ENCODE measurements around the gene KCNJ6.

The KCNJ6 gene

DNA sequence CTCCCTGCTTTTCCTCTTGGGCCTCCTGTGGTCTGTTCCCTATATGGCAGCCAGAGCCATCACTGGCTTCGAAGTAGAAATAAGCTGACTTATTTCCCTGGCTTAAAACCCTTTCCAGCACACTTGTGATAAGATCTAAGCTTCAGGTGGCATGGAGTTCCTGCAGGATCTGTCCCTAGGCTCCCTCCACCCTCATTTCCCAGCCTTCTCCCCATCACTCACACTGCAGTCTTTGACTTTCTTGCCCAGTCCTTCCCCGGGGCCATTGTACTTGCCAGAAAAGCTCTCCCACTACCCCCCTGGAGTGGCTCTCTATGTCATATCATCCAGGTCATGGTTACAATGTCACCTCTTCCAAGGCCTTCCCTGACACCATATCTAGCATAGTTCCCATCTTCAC is 55.8 kb downstream of the KCNJ6 start:
- no peak overlapping the region for H3K9ac ChIP-seq (ENCODE audit: low read length)
- no peak overlapping the region for H3K4ac ChIP-seq (ENCODE audit: low read depth in 1 of 2, low read length in 2 of 2)
- no peak overlapping the region for H3K23ac ChIP-seq (ENCODE audit: low read length in 2 of 2)
- H2BK5ac ChIP-seq (ENCODE audit: low read depth, low read length, poor library complexity, severe bottlenecking) = no peak overlapping the region
- H2AK5ac ChIP-seq (ENCODE audit: low read length, severe bottlenecking) = peak overlapping the region; percentile 15
- no peak overlapping the region for H3K4me3 ChIP-seq (ENCODE audit: insufficient read depth in 1 of 2, low read depth in 1 of 2, low read length in 2 of 2)
- no peak overlapping the region for H2BK15ac ChIP-seq (ENCODE audit: low read depth, poor library complexity, severe bottlenecking)
- no peak overlapping the region for H3K4me2 ChIP-seq (ENCODE audit: low read length, poor library complexity, severe bottlenecking)
- WGBS = 100% methylated on average over 2 of the region's 2 CpGs
- H2BK120ac ChIP-seq (ENCODE audit: low read depth, low read length) = no peak overlapping the region
- no peaks in the 10 kb centered on the region for H3K36me3 ChIP-seq (ENCODE audit: control insufficient read depth in 1 of 2, insufficient read depth in 2 of 2, low read depth in 1 of 2, low read length in 2 of 2)
- H3K79me1 ChIP-seq (replicated peaks; ENCODE audit: low read length, poor library complexity, severe bottlenecking) = peaks cover 4% of the 10 kb centered on the region
- H2BK12ac ChIP-seq (ENCODE audit: low read length in 2 of 2) = peak overlapping the region in 1 of 2 experiments; percentile 45
- H3K4me1 ChIP-seq (ENCODE audit: control insufficient read depth, insufficient read depth, low read depth, low read length) = peaks cover 3% of the 10 kb centered on the region
- H3K27me3 ChIP-seq (ENCODE audit: control insufficient read depth in 1 of 2, insufficient read depth in 1 of 2, low read length in 2 of 2) = peaks cover 0 to 28% of the 10 kb centered on the region in 2 experiments
- peaks cover 7% of the 10 kb centered on the region for H3K9me3 ChIP-seq (ENCODE audit: control insufficient read depth, low read length)
- no peak overlapping the region for H3K27ac ChIP-seq (ENCODE audit: low read length, poor library complexity, severe bottlenecking)
- no peak overlapping the region for H2AFZ ChIP-seq (ENCODE audit: low read depth, low read length)
- no peak overlapping the region for H4K91ac ChIP-seq (ENCODE audit: low read length)
- H3K18ac ChIP-seq (ENCODE audit: low read depth in 1 of 2, low read length in 2 of 2) = peak overlapping the region in 1 of 2 experiments; percentile 10
- no peak overlapping the region for H3K14ac ChIP-seq (ENCODE audit: low read length in 2 of 2)
- DNase-seq = no peak
- H4K8ac ChIP-seq (ENCODE audit: low read length) = no peak overlapping the region

- Histone ChIP-seq H2BK15ac (ENCODE audit: low read depth, poor library complexity, severe bottlenecking) (no peak overlapping the region), H3K9me3 (ENCODE audit: control insufficient read depth, low read length) (peaks cover 4% of the 10 kb centered on the region), H3K27ac (ENCODE audit: low read length, poor library complexity, severe bottlenecking) (peak overlapping the region; percentile 86), H2AFZ (ENCODE audit: low read depth, low read length) (no peak overlapping the region), H3K4ac (ENCODE audit: low read depth in 1 of 2, low read length in 2 of 2) (peak overlapping the region; percentile 1 to 85), H3K18ac (ENCODE audit: low read depth in 1 of 2, low read length in 2 of 2) (peak overlapping the region; percentile 61 to 65), H3K79me1 (replicated peaks; ENCODE audit: low read length, poor library complexity, severe bottlenecking) (peaks cover 4% of the 10 kb centered on the region), H3K4me1 (ENCODE audit: control insufficient read depth, insufficient read depth, low read depth, low read length) (peaks cover 3% of the 10 kb centered on the region), H4K91ac (ENCODE audit: low read length) (peak overlapping the region; percentile 22), H3K14ac (ENCODE audit: low read length in 2 of 2) (peak overlapping the region in 1 of 2 experiments; percentile 11), H2BK5ac (ENCODE audit: low read depth, low read length, poor library complexity, severe bottlenecking) (peak overlapping the region; percentile 35), H3K4me3 (ENCODE audit: insufficient read depth in 1 of 2, low read depth in 1 of 2, low read length in 2 of 2) (no peak overlapping the region), H4K8ac (ENCODE audit: low read length) (peak overlapping the region; percentile 16), H2BK120ac (ENCODE audit: low read depth, low read length) (peak overlapping the region; percentile 50), H3K27me3 (ENCODE audit: control insufficient read depth in 1 of 2, insufficient read depth in 1 of 2, low read length in 2 of 2) (peaks cover 0 to 9% of the 10 kb centered on the region in 2 experiments), H2BK12ac (ENCODE audit: low read length in 2 of 2) (peak overlapping the region; percentile 6 to 91), H3K4me2 (ENCODE audit: low read length, poor library complexity, severe bottlenecking) (no peak overlapping the region), H2AK5ac (ENCODE audit: low read length, severe bottlenecking) (peak overlapping the region; percentile 55), H3K36me3 (ENCODE audit: control insufficient read depth in 1 of 2, insufficient read depth in 2 of 2, low read depth in 1 of 2, low read length in 2 of 2) (no peaks in the 10 kb centered on the region), H3K9ac (ENCODE audit: low read length) (peak overlapping the region; percentile 20), H3K23ac (ENCODE audit: low read length in 2 of 2) (no peak overlapping the region)
- peak; percentile 86 for DNase-seq
- WGBS = 7% methylated on average over 7 of the region's 8 CpGs
Measured at GRCh38 chr21:37855647-37856625, 60.3 kb downstream of the KCNJ6 start.

- DNase-seq = no peak
- no peak overlapping the region for H2AFZ ChIP-seq (ENCODE audit: low read depth, low read length)
- H3K4me1 ChIP-seq (ENCODE audit: control insufficient read depth, insufficient read depth, low read depth, low read length) = peaks cover 6% of the 10 kb centered on the region
- peak overlapping the region in 1 of 2 experiments; percentile 62 for H2BK12ac ChIP-seq (ENCODE audit: low read length in 2 of 2)
- H3K4me2 ChIP-seq (ENCODE audit: low read length, poor library complexity, severe bottlenecking) = no peak overlapping the region
- H2BK120ac ChIP-seq (ENCODE audit: low read depth, low read length) = peak overlapping the region; percentile 68
- peak overlapping the region; percentile 46 for H4K91ac ChIP-seq (ENCODE audit: low read length)
- H3K27me3 ChIP-seq (ENCODE audit: control insufficient read depth in 1 of 2, insufficient read depth in 1 of 2, low read length in 2 of 2) = peaks cover 0 to 9% of the 10 kb centered on the region in 2 experiments
- H3K18ac ChIP-seq (ENCODE audit: low read depth in 1 of 2, low read length in 2 of 2) = no peak overlapping the region
- H3K4ac ChIP-seq (ENCODE audit: low read depth in 1 of 2, low read length in 2 of 2) = no peak overlapping the region
- H3K27ac ChIP-seq (ENCODE audit: low read length, poor library complexity, severe bottlenecking) = peak overlapping the region; percentile 86
- no peak overlapping the region for H3K4me3 ChIP-seq (ENCODE audit: insufficient read depth in 1 of 2, low read depth in 1 of 2, low read length in 2 of 2)
- H3K79me1 ChIP-seq (replicated peaks; ENCODE audit: low read length, poor library complexity, severe bottlenecking) = peaks cover 4% of the 10 kb centered on the region
- H3K36me3 ChIP-seq (ENCODE audit: control insufficient read depth in 1 of 2, insufficient read depth in 2 of 2, low read depth in 1 of 2, low read length in 2 of 2) = no peaks in the 10 kb centered on the region
- no peak overlapping the region for H3K23ac ChIP-seq (ENCODE audit: low read length in 2 of 2)
- H2BK5ac ChIP-seq (ENCODE audit: low read depth, low read length, poor library complexity, severe bottlenecking) = peak overlapping the region; percentile 53
- peak overlapping the region; percentile 20 for H3K9ac ChIP-seq (ENCODE audit: low read length)
- no peak overlapping the region for H2BK15ac ChIP-seq (ENCODE audit: low read depth, poor library complexity, severe bottlenecking)
- H3K14ac ChIP-seq (ENCODE audit: low read length in 2 of 2) = no peak overlapping the region
- peak overlapping the region; percentile 84 for H2AK5ac ChIP-seq (ENCODE audit: low read length, severe bottlenecking)
- WGBS = 80% methylated on average over 1 of the region's 2 CpGs
- peaks cover 2% of the 10 kb centered on the region for H3K9me3 ChIP-seq (ENCODE audit: control insufficient read depth, low read length)
- H4K8ac ChIP-seq (ENCODE audit: low read length) = no peak overlapping the region
Measured at GRCh38 chr21:37855271-37855646, 61.0 kb downstream of the KCNJ6 start.

GRCh38 chr21:37849506-37850102 is 66.7 kb downstream of the KCNJ6 start:
- Histone ChIP-seq H2BK5ac (ENCODE audit: low read depth, low read length, poor library complexity, severe bottlenecking) (peak overlapping the region; percentile 84), H3K4me2 (ENCODE audit: low read length, poor library complexity, severe bottlenecking) (no peak overlapping the region), H3K4me1 (ENCODE audit: control insufficient read depth, insufficient read depth, low read depth, low read length) (peaks cover 15% of the 10 kb centered on the region), H3K27ac (ENCODE audit: low read length, poor library complexity, severe bottlenecking) (peak overlapping the region; percentile 92), H3K4me3 (ENCODE audit: insufficient read depth in 1 of 2, low read depth in 1 of 2, low read length in 2 of 2) (no peak overlapping the region), H3K14ac (ENCODE audit: low read length in 2 of 2) (peak overlapping the region in 1 of 2 experiments; percentile 86), H3K27me3 (ENCODE audit: control insufficient read depth in 1 of 2, insufficient read depth in 1 of 2, low read length in 2 of 2) (peaks cover 0 to 40% of the 10 kb centered on the region in 2 experiments), H3K4ac (ENCODE audit: low read depth in 1 of 2, low read length in 2 of 2) (peak overlapping the region; percentile 40 to 63), H4K91ac (ENCODE audit: low read length) (peak overlapping the region; percentile 71), H3K9me3 (ENCODE audit: control insufficient read depth, low read length) (peaks cover 2% of the 10 kb centered on the region), H2AFZ (ENCODE audit: low read depth, low read length) (no peak overlapping the region), H3K23ac (ENCODE audit: low read length in 2 of 2) (no peak overlapping the region), H4K8ac (ENCODE audit: low read length) (no peak overlapping the region), H3K9ac (ENCODE audit: low read length) (no peak overlapping the region), H3K36me3 (ENCODE audit: control insufficient read depth in 1 of 2, insufficient read depth in 2 of 2, low read depth in 1 of 2, low read length in 2 of 2) (peaks cover 0 to 3% of the 10 kb centered on the region in 2 experiments), H3K79me1 (replicated peaks; ENCODE audit: low read length, poor library complexity, severe bottlenecking) (no peaks in the 10 kb centered on the region), H2BK15ac (ENCODE audit: low read depth, poor library complexity, severe bottlenecking) (no peak overlapping the region), H2BK12ac (ENCODE audit: low read length in 2 of 2) (peak overlapping the region in 1 of 2 experiments; percentile 91), H3K18ac (ENCODE audit: low read depth in 1 of 2, low read length in 2 of 2) (peak overlapping the region; percentile 73 to 89), H2BK120ac (ENCODE audit: low read depth, low read length) (no peak overlapping the region), H2AK5ac (ENCODE audit: low read length, severe bottlenecking) (peak overlapping the region; percentile 96)
- DNase-seq = peak; percentile 46
- WGBS = 32% methylated on average over 4 of the region's 4 CpGs

All from mesenchymal stem cell (in vitro differentiated cells and primary cell).